ENCODE measurements around the gene GRIP2. TPM values are rescaled to one million over a fixed set of nuclear protein-coding genes. Genes with fewer than 3 reads are reported as not detected.

The GRIP2 gene
- polyA plus RNA-seq, 1 donor (not counting 4 experiments of a cell fraction or from before 2014, with no cell fraction given): 0.01 TPM

- no peaks in the 10 kb centered on the region for H4K20me1 ChIP-seq (ENCODE audit: control insufficient read depth, extremely low read depth, insufficient read depth, low read length)
- H3K36me3 ChIP-seq (ENCODE audit: control insufficient read depth in 2 of 2, extremely low read depth in 1 of 2, insufficient read depth in 2 of 2, low read length in 2 of 2): no peaks in the 10 kb centered on the region
- no peak overlapping the region for H3K27ac ChIP-seq (ENCODE audit: control insufficient read depth, insufficient read depth, low read length)
- H3K4me3 ChIP-seq (ENCODE audit: control insufficient read depth in 2 of 3, extremely low read depth in 1 of 3, insufficient read depth in 2 of 3, low read depth in 1 of 3, low read length in 3 of 3): no peak overlapping the region
- no peaks in the 10 kb centered on the region for H3K79me2 ChIP-seq (ENCODE audit: control insufficient read depth, insufficient read depth, low read length)
- dilution Hi-C loops (cut with MboI; ENCODE audit: extremely low pct_ligation_motif_present, low sequenced_read_pairs): no loop called here
- peaks cover 10% of the 10 kb centered on the region for H3K27me3 ChIP-seq (ENCODE audit: control insufficient read depth, extremely low read depth, insufficient read depth, low read length)
- no peak for FAIRE-seq
- no peak overlapping the region for H3K9ac ChIP-seq (ENCODE audit: control insufficient read depth, extremely low read depth, insufficient read depth, low read length)
- no peak for DNase-seq (ENCODE audit: low read depth, low spot score)
- no peaks in the 10 kb centered on the region for H3K9me3 ChIP-seq (ENCODE audit: control insufficient read depth, low read depth, low read length)
- TF ChIP-seq EZH2 (IDR thresholded peaks at IDR 0.05; ENCODE audit: low read length): no peak
- no peak for TF ChIP-seq CTCF (optimal IDR thresholded peaks at IDR 0.05 in 1 of 3, IDR thresholded peaks at IDR 0.05 in 1 of 3, conservative IDR thresholded peaks at IDR 0.05 in 1 of 3; ENCODE audit: extremely low read depth in 1 of 3, insufficient read depth in 2 of 3, low read length in 3 of 3)
- H3K4me1 ChIP-seq (ENCODE audit: control insufficient read depth, extremely low read depth, insufficient read depth, low read length): no peaks in the 10 kb centered on the region
- H2AFZ ChIP-seq (ENCODE audit: control insufficient read depth, low read length): no peak overlapping the region
- H3K9me1 ChIP-seq (ENCODE audit: control insufficient read depth, extremely low read depth, insufficient read depth, low read length): no peaks in the 10 kb centered on the region
- H3K4me2 ChIP-seq (ENCODE audit: control insufficient read depth, extremely low read depth, insufficient read depth, low read depth, low read length): no peak overlapping the region
Measured at GRCh38 chr3:14505001-14505802, 34.9 kb downstream of the GRIP2 start.

DNA sequence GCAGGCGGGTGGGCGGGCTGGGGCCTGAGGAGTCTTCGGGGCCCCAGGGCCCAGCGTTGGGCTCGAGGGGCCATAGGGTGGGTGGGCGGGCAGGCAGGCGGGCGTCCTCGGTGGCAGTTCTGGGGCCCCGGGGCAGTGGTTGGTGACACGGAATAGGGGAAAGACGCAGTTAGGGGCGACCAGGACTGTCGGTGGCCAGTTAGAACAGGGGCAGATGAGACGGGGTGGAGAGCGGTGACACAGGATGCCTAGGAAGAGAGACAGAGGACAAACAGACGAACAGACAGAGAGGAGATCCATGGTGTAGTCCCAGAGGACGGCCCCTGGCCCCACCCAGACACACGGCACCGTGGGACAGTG is 36.5 kb downstream of the GRIP2 start:
- Histone ChIP-seq H2AFZ (ENCODE audit: control insufficient read depth, low read length) (no peak overlapping the region), H3K9me1 (ENCODE audit: control insufficient read depth, extremely low read depth, insufficient read depth, low read length) (no peaks in the 10 kb centered on the region), H3K27me3 (ENCODE audit: control insufficient read depth, extremely low read depth, insufficient read depth, low read length) (peaks cover 10% of the 10 kb centered on the region), H3K4me1 (ENCODE audit: control insufficient read depth, extremely low read depth, insufficient read depth, low read length) (no peaks in the 10 kb centered on the region), H3K9ac (ENCODE audit: control insufficient read depth, extremely low read depth, insufficient read depth, low read length) (no peak overlapping the region), H3K4me3 (ENCODE audit: control insufficient read depth in 2 of 3, extremely low read depth in 1 of 3, insufficient read depth in 2 of 3, low read depth in 1 of 3, low read length in 3 of 3) (no peak overlapping the region), H3K9me3 (ENCODE audit: control insufficient read depth, low read depth, low read length) (no peaks in the 10 kb centered on the region), H4K20me1 (ENCODE audit: control insufficient read depth, extremely low read depth, insufficient read depth, low read length) (no peaks in the 10 kb centered on the region), H3K79me2 (ENCODE audit: control insufficient read depth, insufficient read depth, low read length) (no peaks in the 10 kb centered on the region), H3K4me2 (ENCODE audit: control insufficient read depth, extremely low read depth, insufficient read depth, low read depth, low read length) (no peak overlapping the region), H3K27ac (ENCODE audit: control insufficient read depth, insufficient read depth, low read length) (no peak overlapping the region), H3K36me3 (ENCODE audit: control insufficient read depth in 2 of 2, extremely low read depth in 1 of 2, insufficient read depth in 2 of 2, low read length in 2 of 2) (no peaks in the 10 kb centered on the region)
- no peak for TF ChIP-seq EZH2 (IDR thresholded peaks at IDR 0.05; ENCODE audit: low read length)
- TF ChIP-seq CTCF (optimal IDR thresholded peaks at IDR 0.05 in 1 of 3, IDR thresholded peaks at IDR 0.05 in 1 of 3, conservative IDR thresholded peaks at IDR 0.05 in 1 of 3; ENCODE audit: extremely low read depth in 1 of 3, insufficient read depth in 2 of 3, low read length in 3 of 3): no peak
- dilution Hi-C loops (cut with MboI; ENCODE audit: extremely low pct_ligation_motif_present, low sequenced_read_pairs): no loop called here
- DNase-seq (ENCODE audit: low read depth, low spot score) (no peak), FAIRE-seq (no peak)
